ENCODE measurements around the gene IL17B. TPM values are rescaled to one million over a fixed set of nuclear protein-coding genes. Genes with fewer than 3 reads are reported as not detected.
A peak's percentile ranks its signal among the peaks of the same experiment; 100 is the strongest.

The IL17B gene
- total and polyA plus RNA-seq, 2 of the 13 experiments (the other 11 are each of a cell fraction or from before 2014, with no cell fraction given) = 0.29 to 2.6 TPM

GRCh38 chr5:149345147-149345891 is 33.8 kb downstream of the IL17B start, which contains the start of gene GRPEL2 (continued):
- TF ChIP-seq LCORL (IDR thresholded peaks at IDR 0.05) (peak; percentile 66; the same call in 1 of the 2 replicates), LCORL (CRISPR knock-in tag; IDR thresholded peaks at IDR 0.05) (no peak), ZNF576 (CRISPR knock-in tag; IDR thresholded peaks at IDR 0.05) (no peak), ZNF556 (CRISPR knock-in tag; IDR thresholded peaks at IDR 0.05; ENCODE audit: borderline replicate concordance) (peak; percentile 20; the same call in 1 of the 2 replicates), UBTF (CRISPR knock-in tag; IDR thresholded peaks at IDR 0.05) (peak; percentile 94), ZNF891 (CRISPR knock-in tag; IDR thresholded peaks at IDR 0.05) (peak; percentile 76; the same call in 1 of the 2 replicates), ZUFSP (CRISPR knock-in tag; IDR thresholded peaks at IDR 0.05; ENCODE audit: borderline replicate concordance) (no peak), ATM (IDR thresholded peaks at IDR 0.05; ENCODE audit: borderline replicate concordance) (no peak), ZNF205 (CRISPR knock-in tag; IDR thresholded peaks at IDR 0.05) (0 out of 2 replicates have a peak, but pooled peaks have one; percentile 52), ZFP62 (CRISPR knock-in tag; IDR thresholded peaks at IDR 0.05) (no peak), ZFP41 (CRISPR knock-in tag; IDR thresholded peaks at IDR 0.05; ENCODE audit: borderline replicate concordance) (peak; percentile 82; the same call in 1 of the 2 replicates), DZIP1 (CRISPR knock-in tag; IDR thresholded peaks at IDR 0.05) (no peak; the same call in 1 of the 2 replicates), E2F5 (CRISPR knock-in tag; conservative IDR thresholded peaks at IDR 0.05) (no peak; the same call in 1 of the 2 replicates), SMC3 (IDR thresholded peaks at IDR 0.05; ENCODE audit: low read length) (no peak), ZNF274 (CRISPR knock-in tag; IDR thresholded peaks at IDR 0.05) (peak; percentile 45; the same call in 1 of the 2 replicates), ATF5 (CRISPR knock-in tag; IDR thresholded peaks at IDR 0.05; ENCODE audit: low read depth) (no peak), IRF9 (CRISPR knock-in tag; IDR thresholded peaks at IDR 0.05; ENCODE audit: borderline replicate concordance) (peak; percentile 34)
